D721Med (cell line): Measurements from ENCODE around the gene ZBTB12.

ENCODE experiments used
- DNase-seq: peaks from one replicate; pipeline ENCODE4 v3.0.0; 2011; ENCODE audit warnings: low spot score; ENCODE audit not compliant: insufficient read length
- FAIRE-seq: peaks from 2 replicates; lab custom pipeline; 2011; peaks lifted over from hg19 to GRCh38; lab: Jason Lieb, UNC
- TF ChIP-seq, protein P1 (sequence below): IDR thresholded peaks from 2 replicates; pipeline ENCODE4 v1.5.1; 2012; ENCODE audit warnings: mild to moderate bottlenecking, control low read depth; ENCODE audit not compliant: insufficient read depth; ENCODE audit errors: missing control alignments

ZBTB12 gene

DNA sequence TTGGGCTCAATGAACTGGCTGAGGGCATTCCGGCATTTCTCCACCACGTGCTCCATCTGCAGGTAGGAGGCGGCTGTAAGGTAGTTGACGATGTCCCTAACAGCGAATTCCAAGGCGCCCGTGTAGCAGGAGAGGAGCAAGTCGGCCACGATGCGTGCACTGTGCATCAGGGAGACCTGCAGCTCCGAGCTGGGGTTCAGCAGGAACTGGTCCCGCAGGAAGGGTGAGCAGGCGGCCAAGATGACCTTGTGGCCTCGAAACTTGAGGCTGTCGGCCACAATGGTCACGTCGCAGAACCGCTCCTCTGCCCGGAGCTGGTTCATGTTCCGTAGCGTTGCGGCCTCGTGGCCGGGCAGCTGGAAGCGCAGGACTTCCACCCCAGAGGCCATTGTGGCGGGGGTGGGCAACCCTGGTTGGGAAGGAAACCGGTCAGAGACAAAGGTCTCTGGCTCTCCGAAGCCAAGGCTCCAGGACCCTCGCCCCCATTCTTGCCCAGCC lies 920 bp downstream of the ZBTB12 start:
- FAIRE-seq (no peak), DNase-seq (no peak)
- TF ChIP-seq, protein P1, sequence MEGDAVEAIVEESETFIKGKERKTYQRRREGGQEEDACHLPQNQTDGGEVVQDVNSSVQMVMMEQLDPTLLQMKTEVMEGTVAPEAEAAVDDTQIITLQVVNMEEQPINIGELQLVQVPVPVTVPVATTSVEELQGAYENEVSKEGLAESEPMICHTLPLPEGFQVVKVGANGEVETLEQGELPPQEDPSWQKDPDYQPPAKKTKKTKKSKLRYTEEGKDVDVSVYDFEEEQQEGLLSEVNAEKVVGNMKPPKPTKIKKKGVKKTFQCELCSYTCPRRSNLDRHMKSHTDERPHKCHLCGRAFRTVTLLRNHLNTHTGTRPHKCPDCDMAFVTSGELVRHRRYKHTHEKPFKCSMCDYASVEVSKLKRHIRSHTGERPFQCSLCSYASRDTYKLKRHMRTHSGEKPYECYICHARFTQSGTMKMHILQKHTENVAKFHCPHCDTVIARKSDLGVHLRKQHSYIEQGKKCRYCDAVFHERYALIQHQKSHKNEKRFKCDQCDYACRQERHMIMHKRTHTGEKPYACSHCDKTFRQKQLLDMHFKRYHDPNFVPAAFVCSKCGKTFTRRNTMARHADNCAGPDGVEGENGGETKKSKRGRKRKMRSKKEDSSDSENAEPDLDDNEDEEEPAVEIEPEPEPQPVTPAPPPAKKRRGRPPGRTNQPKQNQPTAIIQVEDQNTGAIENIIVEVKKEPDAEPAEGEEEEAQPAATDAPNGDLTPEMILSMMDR = no peak

DNA sequence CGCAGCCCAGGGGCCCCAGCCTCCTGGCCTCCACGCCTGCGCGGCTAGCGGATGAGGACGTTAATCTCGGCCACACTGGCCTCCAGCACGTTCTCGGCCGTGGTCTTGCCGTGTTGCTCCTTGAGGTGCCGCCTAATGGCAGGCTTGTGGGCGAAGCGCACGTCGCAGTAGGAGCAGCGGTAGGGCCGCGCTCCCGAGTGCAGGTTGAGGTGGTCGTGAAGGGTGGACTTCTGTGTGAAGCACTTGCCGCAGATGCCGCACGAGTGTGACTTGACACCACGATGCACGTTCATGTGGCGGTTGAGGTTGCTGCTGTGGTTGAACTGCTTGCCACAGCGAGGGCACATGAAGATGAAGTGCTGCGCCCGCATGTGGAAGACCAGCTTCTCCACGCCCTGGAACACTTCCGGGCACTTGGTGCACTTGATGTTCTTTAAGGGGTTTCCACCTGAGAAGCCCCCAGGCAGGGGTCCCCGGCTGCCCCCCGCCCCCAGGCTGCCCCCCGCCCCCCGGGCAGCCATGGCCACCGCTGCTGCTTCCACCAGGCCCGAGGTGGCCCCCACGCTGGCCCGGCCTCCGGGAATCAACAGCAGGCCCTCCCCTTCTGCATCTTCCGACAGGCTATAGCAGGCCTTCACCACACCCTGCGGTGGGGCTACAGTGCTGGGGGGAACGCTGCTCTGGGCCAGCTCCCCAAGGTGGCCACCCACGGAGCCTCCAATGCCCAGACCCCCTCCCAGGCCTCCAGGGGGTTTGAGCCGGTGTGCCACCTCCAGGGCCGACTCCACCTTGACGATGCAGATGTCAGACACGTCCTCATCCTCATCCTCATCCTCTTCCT lies 1.8 kb downstream of the ZBTB12 start:
- FAIRE-seq (no peak), DNase-seq (no peak)
- TF ChIP-seq, protein P1 = no peak

DNA sequence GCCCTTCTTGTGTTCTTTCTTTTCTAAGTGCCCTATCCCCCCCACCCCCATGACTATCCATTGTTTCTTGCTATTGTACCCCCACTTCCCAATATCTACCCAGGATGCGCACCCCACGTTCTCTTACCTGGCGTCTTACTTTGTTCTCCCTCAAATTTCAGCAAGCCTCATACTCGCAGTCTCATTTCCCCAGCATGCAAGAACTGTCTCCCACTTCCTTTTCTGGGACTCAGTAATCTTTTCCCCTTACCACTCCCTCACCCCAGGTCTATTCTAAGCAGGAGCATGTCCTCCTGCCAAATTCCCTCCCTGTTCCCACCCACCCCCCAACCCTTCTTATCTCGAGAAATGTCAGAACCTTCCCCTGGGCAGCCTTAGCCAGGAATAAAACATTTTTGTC lies 2.7 kb downstream of the ZBTB12 start:
- TF ChIP-seq, protein P1 = no peak
- no peak for DNase-seq
- no peak for FAIRE-seq

DNA sequence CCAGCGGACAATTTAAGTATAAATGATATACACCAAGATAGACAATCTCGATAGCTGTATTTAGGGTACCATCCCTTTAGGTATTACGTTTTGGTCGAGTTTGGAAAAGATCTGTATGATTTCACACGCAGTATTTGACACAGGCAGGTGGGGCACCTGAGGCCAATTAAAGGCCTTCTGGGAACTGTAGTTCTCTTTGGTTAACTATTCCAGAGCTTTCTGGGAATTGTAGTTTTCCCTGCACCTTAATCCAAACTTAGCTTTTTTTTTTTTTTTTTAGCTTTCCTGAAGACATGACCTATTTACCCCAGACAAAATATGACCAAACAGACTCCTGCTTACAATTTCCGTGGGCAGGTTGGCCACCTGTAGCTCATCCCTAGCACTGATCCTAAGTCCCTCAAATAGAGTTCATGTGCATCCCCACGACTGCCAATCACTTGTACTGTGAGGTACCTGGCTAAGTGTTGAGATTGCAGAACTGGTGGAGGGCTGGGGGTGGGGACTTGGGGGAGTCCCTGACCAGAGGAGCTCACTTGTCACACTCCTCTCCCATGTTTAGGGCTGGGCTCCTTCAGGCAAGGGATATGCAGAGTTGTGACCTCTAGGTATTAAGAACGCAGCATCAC lies 3.4 kb downstream of the ZBTB12 start:
- FAIRE-seq (no peak), DNase-seq (no peak)

DNA sequence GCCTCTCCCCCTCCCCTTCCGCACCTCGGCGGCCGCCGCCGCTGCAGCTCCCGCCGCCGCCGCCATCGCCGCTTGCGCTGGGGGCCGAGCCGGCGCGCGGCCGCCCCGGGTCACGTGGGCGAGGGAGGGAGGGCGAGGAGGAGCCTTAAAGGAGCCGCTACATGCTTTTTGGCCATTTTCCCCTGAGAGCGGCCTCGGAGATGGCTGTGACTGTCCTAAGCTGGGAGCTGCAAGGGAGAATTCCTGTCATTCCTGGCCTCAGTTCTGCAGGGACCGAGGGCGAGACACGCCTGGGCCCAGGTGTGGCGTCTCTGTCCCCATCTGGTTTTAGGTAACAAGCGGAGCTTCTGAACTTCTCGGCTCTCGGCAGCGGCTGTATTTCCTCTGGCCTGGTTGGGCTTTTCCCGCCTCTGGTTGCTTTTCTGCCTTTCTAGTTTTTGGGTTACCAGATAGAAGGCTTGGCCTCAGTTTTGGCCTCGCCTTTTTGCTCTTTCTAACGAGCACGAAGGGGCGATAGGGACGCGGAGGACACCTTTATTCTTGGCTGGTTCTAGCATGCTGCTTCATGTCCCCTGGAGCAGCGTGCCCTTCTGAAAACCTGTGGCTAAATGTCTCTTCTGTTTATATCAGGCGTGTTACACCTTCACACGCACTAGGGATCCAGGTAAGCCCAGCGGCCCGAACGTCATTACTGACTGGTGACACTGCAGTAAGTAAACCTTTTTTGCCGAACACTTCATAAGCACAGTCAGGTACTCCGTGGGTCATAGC lies 4.1 kb downstream of the ZBTB12 start, which contains the start of gene EHMT2:
TSS of gene EHMT2 (minus strand) at position 87 of the 771 bp plus-strand sequence. CDS start at position 66, 21 bp downstream.
- TF ChIP-seq, protein P1 = no peak
- peak; percentile 54 for DNase-seq
- no peak for FAIRE-seq

More for the DNA sequence above, 3.4 kb downstream of the ZBTB12 start:
- TF ChIP-seq, protein P1 = no peak

DNA sequence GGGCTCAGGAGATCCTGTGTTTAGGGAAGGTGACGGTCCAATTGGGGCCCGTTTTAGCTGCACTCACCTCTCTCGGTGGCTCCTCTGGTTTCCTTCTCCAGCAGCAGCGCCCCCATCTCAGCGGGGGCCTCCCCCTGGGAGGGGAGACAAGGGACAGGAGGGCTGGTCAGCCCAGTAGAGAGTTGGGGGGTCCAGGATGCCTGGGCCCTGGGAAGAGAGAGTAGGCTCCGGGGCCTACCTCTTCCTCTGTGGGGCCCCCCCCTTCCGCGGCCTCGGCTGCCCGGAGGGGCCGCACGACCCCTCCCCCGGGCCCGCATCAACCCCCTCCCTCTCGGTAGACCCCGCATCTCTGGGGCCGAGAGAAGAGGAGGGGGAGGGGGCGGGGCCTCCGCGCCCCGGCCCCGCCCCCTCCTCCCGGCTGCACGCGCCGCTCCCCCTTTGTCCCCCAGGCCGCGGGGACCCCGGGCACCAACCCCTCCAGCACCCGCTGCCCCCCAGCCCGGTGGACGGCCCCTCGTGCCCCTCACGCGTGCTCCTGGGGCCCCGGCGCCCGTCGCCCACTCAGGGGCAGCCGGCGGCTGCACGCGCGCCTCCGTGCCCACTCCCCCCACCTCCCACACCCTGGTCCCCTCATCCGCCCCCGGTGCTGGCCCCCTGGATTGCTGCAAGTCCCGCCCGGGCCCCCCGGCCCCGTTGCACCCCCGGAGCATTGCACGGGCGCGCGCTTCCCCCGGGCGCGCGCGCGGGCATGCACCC lies 4.9 kb downstream of the ZBTB12 start:
- FAIRE-seq = no peak
- no peak for DNase-seq
- TF ChIP-seq, protein P1 = no peak
